Activated CD8-positive, alpha-beta memory T cell treated with anti-CD3 and anti-CD28 coated beads, Interleukin-2, amount 50 U/mL, for 48 hours (primary cell): ENCODE data around the gene MPIG6B.

Experiments
- DNase-seq: peaks from one replicate; pipeline ENCODE4 v3.0.0-alpha.2; 2020

Gene MPIG6B

GRCh38 chr6:31723245-31723979 is at the start of gene MPIG6B:
Gene MPIG6B, plus strand, starts transcription at chr6:31723373. Its CDS starts 11 bp downstream, at chr6:31723384.
- no peak for DNase-seq

- no peak for DNase-seq
Observed at GRCh38 chr6:31676322-31676903, 46.8 kb upstream of the MPIG6B start.

- no peak for DNase-seq
Observed at GRCh38 chr6:31676904-31677303, 46.3 kb upstream of the MPIG6B start.

GRCh38 chr6:31677955-31678354 is 45.2 kb upstream of the MPIG6B start:
- no peak for DNase-seq

- DNase-seq = peak; percentile 77
Observed at GRCh38 chr6:31680226-31681134, 42.7 kb upstream of the MPIG6B start, which contains the start of gene LY6G5C. Gene LY6G5C, minus strand, starts transcription at chr6:31681067. Its CDS starts 694 bp downstream, at chr6:31680373.

GRCh38 chr6:31681135-31681671 is 42.0 kb upstream of the MPIG6B start:
- DNase-seq = peak; percentile 76

GRCh38 chr6:31683591-31683990 is 39.6 kb upstream of the MPIG6B start:
- no peak for DNase-seq

- DNase-seq = no peak
Observed at GRCh38 chr6:31686483-31686882, 36.7 kb upstream of the MPIG6B start.

- no peak for DNase-seq
Observed at GRCh38 chr6:31687321-31687720, 35.9 kb upstream of the MPIG6B start.

- DNase-seq = no peak
Observed at GRCh38 chr6:31687860-31688693, 35.1 kb upstream of the MPIG6B start.

- no peak for DNase-seq
Observed at GRCh38 chr6:31689249-31690110, 33.7 kb upstream of the MPIG6B start.

GRCh38 chr6:31690231-31691077 is 32.7 kb upstream of the MPIG6B start:
- DNase-seq = no peak

- no peak for DNase-seq
Observed at GRCh38 chr6:31691078-31691463, 32.1 kb upstream of the MPIG6B start.

GRCh38 chr6:31691564-31692108 is 31.5 kb upstream of the MPIG6B start:
- no peak for DNase-seq

GRCh38 chr6:31692353-31692752 is 30.8 kb upstream of the MPIG6B start:
- DNase-seq = no peak

- DNase-seq = no peak
Observed at GRCh38 chr6:31692886-31693285, 30.3 kb upstream of the MPIG6B start.

GRCh38 chr6:31693535-31693934 is 29.6 kb upstream of the MPIG6B start:
- DNase-seq = no peak

- DNase-seq = no peak
Observed at GRCh38 chr6:31697555-31697954, 25.6 kb upstream of the MPIG6B start.

- DNase-seq = no peak
Observed at GRCh38 chr6:31700740-31701401, 22.3 kb upstream of the MPIG6B start.
